H9 (cell line): ENCODE results near the gene RELA. TPM values are rescaled to one million over a fixed set of nuclear protein-coding genes. Genes with fewer than 3 reads are reported as not detected.

Source experiments
- DNase-seq: peaks from one replicate; pipeline ENCODE4 v3.0.0-alpha.2; 2017
- H2AFZ ChIP-seq: one replicate; pipeline ENCODE4 v1.6.1; 2013; ENCODE audit warnings: mild to moderate bottlenecking, low read length, control low read depth, moderate library complexity
- H2AK5ac ChIP-seq: 2 replicates; pipeline ENCODE4 v1.6.1; 2013; ENCODE audit warnings: low read length, control low read depth, mixed read lengths; ENCODE audit not compliant: insufficient read length
- H2BK120ac ChIP-seq: one replicate; pipeline ENCODE4 v1.6.1; 2013; ENCODE audit warnings: low read depth, mild to moderate bottlenecking, low read length, control low read depth, inconsistent platforms; ENCODE audit not compliant: poor library complexity, severe bottlenecking
- H2BK12ac ChIP-seq: 2 replicates; pipeline ENCODE4 v1.6.1; 2013; ENCODE audit warnings: low read length, control low read depth, mixed read lengths, low read depth; ENCODE audit not compliant: insufficient read length
- H2BK15ac ChIP-seq: 2 replicates; pipeline ENCODE4 v1.6.1; 2013; ENCODE audit warnings: low read depth, low read length, control low read depth
- H2BK20ac ChIP-seq: one replicate; pipeline ENCODE4 v1.6.1; 2013; ENCODE audit warnings: low read depth, mild to moderate bottlenecking, low read length, control low read depth, inconsistent platforms; ENCODE audit not compliant: poor library complexity, severe bottlenecking
- H2BK5ac ChIP-seq: 2 replicates; pipeline ENCODE4 v1.6.1; 2013; ENCODE audit warnings: low read length, control low read depth, mixed read lengths; ENCODE audit not compliant: insufficient read length
- H3K14ac ChIP-seq: 2 replicates; pipeline ENCODE4 v1.6.1; 2013; ENCODE audit warnings: low read length, control low read depth; ENCODE audit not compliant: insufficient read depth
- H3K18ac ChIP-seq: 2 replicates; pipeline ENCODE4 v1.6.1; 2013; ENCODE audit warnings: low read depth, mild to moderate bottlenecking, mixed read lengths, low read length, control low read depth; ENCODE audit not compliant: insufficient read length
- H3K23ac ChIP-seq: 2 replicates; pipeline ENCODE4 v1.6.1; 2013; ENCODE audit warnings: low read length, control low read depth, mixed read lengths, low read depth; ENCODE audit not compliant: insufficient read length
- H3K23me2 ChIP-seq: 2 replicates; pipeline ENCODE4 v1.6.1; 2013; ENCODE audit warnings: low read depth, mild to moderate bottlenecking, mixed read lengths, low read length, control low read depth; ENCODE audit not compliant: insufficient read length, poor library complexity, severe bottlenecking
- H3K27ac ChIP-seq: 2 replicates; pipeline ENCODE4 v1.5.1; 2013; ENCODE audit warnings: low read length, control low read depth, mixed read lengths, low read depth; ENCODE audit not compliant: insufficient read length
- H3K27me3 ChIP-seq: 2 replicates; pipeline ENCODE4 v1.6.1; 2013; ENCODE audit warnings: low read length, control low read depth, inconsistent platforms; ENCODE audit not compliant: insufficient read depth
- H3K4ac ChIP-seq: 2 replicates; pipeline ENCODE4 v1.6.1; 2013; ENCODE audit warnings: low read depth, mild to moderate bottlenecking, control low read depth, inconsistent platforms, low read length, moderate library complexity
- H3K4me1 ChIP-seq: 2 replicates; pipeline ENCODE4 v1.6.1; 2013; ENCODE audit warnings: low read length, control low read depth, inconsistent platforms; ENCODE audit not compliant: insufficient read depth
- H3K4me2 ChIP-seq: 2 replicates; pipeline ENCODE4 v1.6.1; 2013; ENCODE audit warnings: low read length, control low read depth, mixed read lengths; ENCODE audit not compliant: insufficient read length, insufficient read depth
- H3K56ac ChIP-seq: 2 replicates; pipeline ENCODE4 v1.6.1; 2013; ENCODE audit warnings: low read depth, mild to moderate bottlenecking, mixed read lengths, low read length, control low read depth; ENCODE audit not compliant: insufficient read length
- H3K79me1 ChIP-seq: 2 replicates; pipeline ENCODE4 v1.6.1; 2013; ENCODE audit warnings: low read depth, mild to moderate bottlenecking, moderate library complexity, low read length, control low read depth, inconsistent platforms; ENCODE audit not compliant: insufficient read depth, poor library complexity, severe bottlenecking
- H3K79me2 ChIP-seq: 2 replicates; pipeline ENCODE4 v1.6.1; 2013; ENCODE audit warnings: low read length, control low read depth, inconsistent platforms; ENCODE audit not compliant: insufficient read depth
- H3K9ac ChIP-seq: 2 replicates; pipeline ENCODE4 v1.6.1; 2013; ENCODE audit warnings: low read length, control low read depth, mixed read lengths; ENCODE audit not compliant: insufficient read length; ENCODE audit errors: extremely low read depth
- H3K9me3 ChIP-seq: one replicate; pipeline ENCODE4 v1.6.1; 2013; ENCODE audit warnings: low read depth, low read length, inconsistent platforms; ENCODE audit not compliant: control insufficient read depth
- H3T11ph ChIP-seq: one replicate; pipeline ENCODE4 v1.6.1; 2013; ENCODE audit warnings: mild to moderate bottlenecking, low read length, control low read depth, inconsistent platforms
- H4K20me1 ChIP-seq: one replicate; pipeline ENCODE4 v1.6.1; 2013; ENCODE audit not compliant: control insufficient read depth, insufficient read length, insufficient read depth
- H4K5ac ChIP-seq: 2 replicates; pipeline ENCODE4 v1.6.1; 2013; ENCODE audit warnings: low read depth, mild to moderate bottlenecking, mixed read lengths, low read length, control low read depth; ENCODE audit not compliant: insufficient read length
- H4K8ac ChIP-seq: replicated peaks from 2 replicates; pipeline ENCODE4 v1.6.1; 2013; ENCODE audit warnings: low read length, control low read depth, mixed read lengths, low read depth; ENCODE audit not compliant: insufficient read length
- H4K91ac ChIP-seq: 2 replicates; pipeline ENCODE4 v1.6.1; 2013; ENCODE audit warnings: low read depth, mild to moderate bottlenecking, moderate library complexity, mixed read lengths, low read length, control low read depth; ENCODE audit not compliant: insufficient read length
- H3K27ac Mint-ChIP-seq, 3 experiments: 2 replicates in 2 of 3; 3 replicates in 1 of 3; pipeline ENCODE4 v1.8.0; 2020 to 2021; ENCODE audit warnings: mixed read lengths in 3 of 3, mild to moderate bottlenecking in 1 of 3, moderate library complexity in 1 of 3
- H3K27me3 Mint-ChIP-seq: 2 replicates; pipeline ENCODE4 v1.8.0; 2021; ENCODE audit warnings: low read depth, mild to moderate bottlenecking, moderate library complexity, mixed read lengths
- H3K36me3 Mint-ChIP-seq, 3 experiments: 2 replicates in 2 of 3; 3 replicates in 1 of 3; pipeline ENCODE4 v1.8.0; 2020 to 2021; ENCODE audit warnings: low read depth in 3 of 3, mixed read lengths in 3 of 3; ENCODE audit not compliant: insufficient read depth in 1 of 3
- H3K4me1 Mint-ChIP-seq, 2 experiments: 2 replicates each; pipeline ENCODE4 v1.8.0; 2020; ENCODE audit warnings: mixed read lengths in 2 of 2
- H3K4me3 Mint-ChIP-seq, 2 experiments: 2 replicates in 1 of 2; 3 replicates in 1 of 2; pipeline ENCODE4 v1.8.0; 2020 to 2021; ENCODE audit warnings: mild to moderate bottlenecking in 2 of 2, mixed read lengths in 2 of 2, moderate library complexity in 1 of 2
- H3K9me3 Mint-ChIP-seq, 2 experiments: 2 replicates in 1 of 2; 3 replicates in 1 of 2; pipeline ENCODE4 v1.8.0; 2020; ENCODE audit warnings: mild to moderate bottlenecking in 2 of 2, mixed read lengths in 2 of 2, moderate library complexity in 1 of 2
- WGBS: extraction: QIAGEN DNeasy Blood & Tissue Kit; methylation state at CpG from one replicate; pipeline ENCODE4 v1.1.7; 2013; ENCODE audit warnings: missing lambda C conversion rate, low lambda C conversion rate, mixed read lengths; ENCODE audit not compliant: insufficient read length; ENCODE audit errors: extremely low coverage; 5-methylcytosine and 5-hydroxymethylcytosine counted together
- total RNA-seq: library from RNA; stranded (reverse); gene quantifications from 2 replicates; pipeline ENCODE4 v1.2.1, GENCODE V29; 2021
- TF ChIP-seq, protein P1 (sequence below): fragments of 200-600 bp; sonication (generic); conservative IDR thresholded peaks from 3 replicates; pipeline ENCODE4 v1.8.0; 2021; ENCODE audit warnings: antibody characterized with exemption, mild to moderate bottlenecking

Gene RELA
- total RNA-seq, 1 experiment from 2014 or later, result 48.8 TPM

DNA sequence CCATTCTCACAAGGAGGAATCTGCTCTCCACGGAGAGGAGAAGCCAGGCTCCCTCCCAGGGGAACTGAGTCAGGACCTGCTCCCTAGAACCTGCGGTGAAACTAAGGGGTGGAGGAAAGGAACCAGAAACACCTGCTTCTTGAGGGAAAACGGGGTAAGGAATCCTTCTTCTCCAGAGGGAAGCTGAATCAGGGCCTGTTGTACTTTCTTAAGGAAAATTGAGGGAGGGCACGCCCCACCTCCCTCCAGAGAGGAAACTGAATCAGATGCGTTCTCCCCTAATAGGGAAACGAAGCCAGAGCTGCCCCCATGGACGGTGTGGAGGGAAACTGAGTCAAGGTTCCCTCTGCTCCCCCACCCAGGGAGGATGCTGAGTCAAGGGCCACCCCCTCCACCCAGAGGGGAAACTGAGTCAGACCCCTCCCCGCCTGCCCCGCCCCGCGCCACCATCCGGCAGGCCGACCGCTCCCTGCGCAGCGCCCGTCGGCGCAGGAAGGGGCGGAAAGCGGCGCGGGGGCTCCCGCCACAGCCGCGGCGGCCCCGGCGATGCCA is 393 bp downstream of the RELA start:
- TF ChIP-seq, protein P1, sequence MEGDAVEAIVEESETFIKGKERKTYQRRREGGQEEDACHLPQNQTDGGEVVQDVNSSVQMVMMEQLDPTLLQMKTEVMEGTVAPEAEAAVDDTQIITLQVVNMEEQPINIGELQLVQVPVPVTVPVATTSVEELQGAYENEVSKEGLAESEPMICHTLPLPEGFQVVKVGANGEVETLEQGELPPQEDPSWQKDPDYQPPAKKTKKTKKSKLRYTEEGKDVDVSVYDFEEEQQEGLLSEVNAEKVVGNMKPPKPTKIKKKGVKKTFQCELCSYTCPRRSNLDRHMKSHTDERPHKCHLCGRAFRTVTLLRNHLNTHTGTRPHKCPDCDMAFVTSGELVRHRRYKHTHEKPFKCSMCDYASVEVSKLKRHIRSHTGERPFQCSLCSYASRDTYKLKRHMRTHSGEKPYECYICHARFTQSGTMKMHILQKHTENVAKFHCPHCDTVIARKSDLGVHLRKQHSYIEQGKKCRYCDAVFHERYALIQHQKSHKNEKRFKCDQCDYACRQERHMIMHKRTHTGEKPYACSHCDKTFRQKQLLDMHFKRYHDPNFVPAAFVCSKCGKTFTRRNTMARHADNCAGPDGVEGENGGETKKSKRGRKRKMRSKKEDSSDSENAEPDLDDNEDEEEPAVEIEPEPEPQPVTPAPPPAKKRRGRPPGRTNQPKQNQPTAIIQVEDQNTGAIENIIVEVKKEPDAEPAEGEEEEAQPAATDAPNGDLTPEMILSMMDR, result no peak

More for the DNA sequence above, 393 bp downstream of the RELA start:
- no peaks in the 10 kb centered on the region for H3K27me3 ChIP-seq
- peak overlapping the region; percentile 61 for H3K9ac ChIP-seq
- H3T11ph ChIP-seq, result no peak overlapping the region
- no peaks in the 10 kb centered on the region for H3K27me3 Mint-ChIP-seq
- H3K4ac ChIP-seq, result no peak overlapping the region
- no peak overlapping the region for H4K8ac ChIP-seq
- H3K23me2 ChIP-seq, result peaks cover 13% of the 10 kb centered on the region
- H2BK12ac ChIP-seq, result no peak overlapping the region
- H3K56ac ChIP-seq, result no peak overlapping the region
- no peak overlapping the region for H2AK5ac ChIP-seq
- H3K36me3 Mint-ChIP-seq, result peaks cover 25 to 40% (median 37%) of the 10 kb centered on the region in 3 experiments; a peak in 6 of 7 replicates
- DNase-seq, result no peak
- H2BK120ac ChIP-seq, result no peak overlapping the region
- WGBS, result no CpG with 5 or more reads among the region's 29 CpGs
- H3K4me2 ChIP-seq, result peak overlapping the region; percentile 88
- no peak overlapping the region for H2BK5ac ChIP-seq
- H4K20me1 ChIP-seq, result no peaks in the 10 kb centered on the region
- peaks cover 4 to 6% of the 10 kb centered on the region in 2 experiments for H3K4me1 Mint-ChIP-seq
- H3K4me3 Mint-ChIP-seq, result peak overlapping the region; percentile 81 to 89
- no peak overlapping the region for H4K91ac ChIP-seq
- no peak overlapping the region; the same call in 1 of the 2 replicates for H3K14ac ChIP-seq
- no peak overlapping the region for H2BK20ac ChIP-seq
- peaks cover 3% of the 10 kb centered on the region for H3K79me1 ChIP-seq
- peak overlapping the region in 2 of 3 experiments; percentile 64 to 80; a peak in 3 of 7 replicates for H3K27ac Mint-ChIP-seq
- H4K5ac ChIP-seq, result no peak overlapping the region
- H3K23ac ChIP-seq, result no peak overlapping the region
- H3K18ac ChIP-seq, result peak overlapping the region; percentile 27
- no peak overlapping the region for H2AFZ ChIP-seq
- H2BK15ac ChIP-seq, result no peak overlapping the region
- H3K4me1 ChIP-seq, result no peaks in the 10 kb centered on the region
- H3K9me3 ChIP-seq, result no peaks in the 10 kb centered on the region
- H3K79me2 ChIP-seq, result no peaks in the 10 kb centered on the region
- H3K27ac ChIP-seq, result no peak overlapping the region
- no peaks in the 10 kb centered on the region for H3K9me3 Mint-ChIP-seq
